Measurements from ENCODE around the gene PRMT2.

GRCh38 chr21:46636181-46636512 lies 673 bp downstream of the PRMT2 start:
- TF ChIP-seq CTCF (IDR thresholded peaks at IDR 0.05; ENCODE audit: insufficient read depth, low read length) (no peak), REST (IDR thresholded peaks at IDR 0.05; ENCODE audit: insufficient replicate concordance, low read depth) (no peak), GABPA (IDR thresholded peaks at IDR 0.05; ENCODE audit: low read depth) (no peak)
